ENCODE data around the gene LEMD3. TPM values are rescaled to one million over a fixed set of nuclear protein-coding genes. Genes with fewer than 3 reads are reported as not detected.

Gene LEMD3
- total RNA-seq, 1 donor from 2014 or later = 27.2 TPM

- no peak for TF ChIP-seq CTCF (IDR thresholded peaks at IDR 0.05)
- no peak for DNase-seq (ENCODE audit: extremely low spot score, unreplicated experiment)
- Mint-ChIP-seq H3K4me1 (ENCODE audit: unreplicated experiment) (peaks cover 28% of the 10 kb centered on the region), H3K9me3 (ENCODE audit: unreplicated experiment) (no peaks in the 10 kb centered on the region), H3K36me3 (ENCODE audit: unreplicated experiment) (no peaks in the 10 kb centered on the region), H3K27me3 (ENCODE audit: unreplicated experiment) (no peaks in the 10 kb centered on the region), H3K27ac (ENCODE audit: unreplicated experiment) (no peak overlapping the region), H3K4me3 (ENCODE audit: unreplicated experiment) (no peak overlapping the region)
Measured at GRCh38 chr12:65175385-65175784, 6.0 kb downstream of the LEMD3 start.

GRCh38 chr12:65182012-65182739, 12.8 kb downstream of the LEMD3 start:
- DNase-seq (ENCODE audit: extremely low spot score, unreplicated experiment) = no peak
- Mint-ChIP-seq H3K4me1 (ENCODE audit: unreplicated experiment) (no peaks in the 10 kb centered on the region), H3K27ac (ENCODE audit: unreplicated experiment) (no peak overlapping the region), H3K27me3 (ENCODE audit: unreplicated experiment) (no peaks in the 10 kb centered on the region), H3K9me3 (ENCODE audit: unreplicated experiment) (no peaks in the 10 kb centered on the region), H3K4me3 (ENCODE audit: unreplicated experiment) (no peak overlapping the region), H3K36me3 (ENCODE audit: unreplicated experiment) (no peaks in the 10 kb centered on the region)
- no peak for TF ChIP-seq CTCF (IDR thresholded peaks at IDR 0.05)

- no peaks in the 10 kb centered on the region for H3K27me3 Mint-ChIP-seq (ENCODE audit: unreplicated experiment)
- no peaks in the 10 kb centered on the region for H3K4me1 Mint-ChIP-seq (ENCODE audit: unreplicated experiment)
- no peak overlapping the region for H3K4me3 Mint-ChIP-seq (ENCODE audit: unreplicated experiment)
- H3K9me3 Mint-ChIP-seq (ENCODE audit: unreplicated experiment) = no peaks in the 10 kb centered on the region
- H3K27ac Mint-ChIP-seq (ENCODE audit: unreplicated experiment) = no peak overlapping the region
- TF ChIP-seq CTCF (IDR thresholded peaks at IDR 0.05) = no peak
- DNase-seq (ENCODE audit: extremely low spot score, unreplicated experiment) = no peak
- H3K36me3 Mint-ChIP-seq (ENCODE audit: unreplicated experiment) = no peaks in the 10 kb centered on the region
Measured at GRCh38 chr12:65184176-65184857, 14.9 kb downstream of the LEMD3 start.

GRCh38 chr12:65184858-65185229, 15.5 kb downstream of the LEMD3 start:
- DNase-seq (ENCODE audit: extremely low spot score, unreplicated experiment) = no peak
- no peak overlapping the region for H3K4me3 Mint-ChIP-seq (ENCODE audit: unreplicated experiment)
- H3K27ac Mint-ChIP-seq (ENCODE audit: unreplicated experiment) = peak overlapping the region; percentile 36
- no peaks in the 10 kb centered on the region for H3K9me3 Mint-ChIP-seq (ENCODE audit: unreplicated experiment)
- no peak for TF ChIP-seq CTCF (IDR thresholded peaks at IDR 0.05)
- H3K27me3 Mint-ChIP-seq (ENCODE audit: unreplicated experiment) = no peaks in the 10 kb centered on the region
- no peaks in the 10 kb centered on the region for H3K4me1 Mint-ChIP-seq (ENCODE audit: unreplicated experiment)
- no peaks in the 10 kb centered on the region for H3K36me3 Mint-ChIP-seq (ENCODE audit: unreplicated experiment)

GRCh38 chr12:65187665-65188064, 18.3 kb downstream of the LEMD3 start:
- DNase-seq (ENCODE audit: extremely low spot score, unreplicated experiment) = no peak
- Mint-ChIP-seq H3K27me3 (ENCODE audit: unreplicated experiment) (no peaks in the 10 kb centered on the region), H3K27ac (ENCODE audit: unreplicated experiment) (no peak overlapping the region), H3K4me1 (ENCODE audit: unreplicated experiment) (no peaks in the 10 kb centered on the region), H3K9me3 (ENCODE audit: unreplicated experiment) (no peaks in the 10 kb centered on the region), H3K36me3 (ENCODE audit: unreplicated experiment) (peaks cover 2% of the 10 kb centered on the region), H3K4me3 (ENCODE audit: unreplicated experiment) (no peak overlapping the region)
- TF ChIP-seq CTCF (IDR thresholded peaks at IDR 0.05) = no peak
